ENCODE data around the gene HDAC4.

DNA sequence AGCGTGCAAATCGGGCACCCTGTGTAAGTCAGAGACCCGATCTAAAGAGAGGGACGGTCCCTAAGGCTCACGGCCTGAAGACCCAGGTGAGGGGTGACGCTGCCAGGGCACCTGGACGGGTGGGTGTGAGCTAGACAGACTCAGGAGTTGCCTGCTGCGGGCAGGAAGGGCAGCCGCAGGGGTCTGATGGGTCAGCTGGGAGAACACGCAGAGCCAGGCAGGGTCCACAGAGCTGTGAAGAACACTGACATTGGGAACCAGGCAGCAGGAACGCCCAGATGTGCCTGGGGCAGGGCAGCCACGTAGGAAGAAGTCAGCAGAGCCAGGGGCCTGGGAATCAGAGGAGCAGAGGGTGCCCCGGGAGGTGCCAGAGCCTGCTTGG is 25.9 kb downstream of the HDAC4 start:
- TF ChIP-seq, protein P1, sequence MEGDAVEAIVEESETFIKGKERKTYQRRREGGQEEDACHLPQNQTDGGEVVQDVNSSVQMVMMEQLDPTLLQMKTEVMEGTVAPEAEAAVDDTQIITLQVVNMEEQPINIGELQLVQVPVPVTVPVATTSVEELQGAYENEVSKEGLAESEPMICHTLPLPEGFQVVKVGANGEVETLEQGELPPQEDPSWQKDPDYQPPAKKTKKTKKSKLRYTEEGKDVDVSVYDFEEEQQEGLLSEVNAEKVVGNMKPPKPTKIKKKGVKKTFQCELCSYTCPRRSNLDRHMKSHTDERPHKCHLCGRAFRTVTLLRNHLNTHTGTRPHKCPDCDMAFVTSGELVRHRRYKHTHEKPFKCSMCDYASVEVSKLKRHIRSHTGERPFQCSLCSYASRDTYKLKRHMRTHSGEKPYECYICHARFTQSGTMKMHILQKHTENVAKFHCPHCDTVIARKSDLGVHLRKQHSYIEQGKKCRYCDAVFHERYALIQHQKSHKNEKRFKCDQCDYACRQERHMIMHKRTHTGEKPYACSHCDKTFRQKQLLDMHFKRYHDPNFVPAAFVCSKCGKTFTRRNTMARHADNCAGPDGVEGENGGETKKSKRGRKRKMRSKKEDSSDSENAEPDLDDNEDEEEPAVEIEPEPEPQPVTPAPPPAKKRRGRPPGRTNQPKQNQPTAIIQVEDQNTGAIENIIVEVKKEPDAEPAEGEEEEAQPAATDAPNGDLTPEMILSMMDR (IDR thresholded peaks at IDR 0.05): no peak
- no peak for TF ChIP-seq EZH2 (IDR thresholded peaks at IDR 0.05; ENCODE audit: borderline replicate concordance, insufficient read depth, low read depth, low read length, poor library complexity, severe bottlenecking)
